ENCODE measurements around the gene ELOVL6. TPM values are rescaled to one million over a fixed set of nuclear protein-coding genes. Genes with fewer than 3 reads are reported as not detected.

The ELOVL6 gene
- total and polyA plus RNA-seq, 10 of the 15 experiments (the other 5 are each of a cell fraction or from before 2014, with no cell fraction given): 3.9 to 33.5 (median 8.1) TPM

- ChIA-PET SMC1A (ENCODE audit: uncharacterized antibody, unreplicated experiment) (no interaction called here), CTCF (no interaction called here), POLR2A (no interaction called here), RAD21 (ENCODE audit: unreplicated experiment) (no interaction called here)
- no peaks in the 10 kb centered on the region; a peak in 2 of 4 replicates for H3K36me3 ChIP-seq (ENCODE audit: control insufficient read depth in 2 of 2, insufficient read depth in 2 of 2, low read length in 1 of 2)
- TF ChIP-seq PRDM15 (CRISPR knock-in tag; IDR thresholded peaks at IDR 0.05) (no peak), SPI1 (IDR thresholded peaks at IDR 0.05; ENCODE audit: borderline replicate concordance, insufficient read depth, low read depth, low read length) (no peak), ZBED1 (IDR thresholded peaks at IDR 0.05; ENCODE audit: borderline replicate concordance) (no peak), GATAD2B (conservative IDR thresholded peaks at IDR 0.05; ENCODE audit: low read depth) (no peak), ATF7 (IDR thresholded peaks at IDR 0.05; ENCODE audit: low read depth) (no peak), MTA3 (IDR thresholded peaks at IDR 0.05; ENCODE audit: borderline replicate concordance, low read length) (no peak), ETV6 (conservative IDR thresholded peaks at IDR 0.05 in 1 of 2, IDR thresholded peaks at IDR 0.05 in 1 of 2; ENCODE audit: borderline replicate concordance in 1 of 2, low read depth in 1 of 2) (no peak), NRF1 (conservative IDR thresholded peaks at IDR 0.05; ENCODE audit: low read depth, low read length) (no peak), KLF5 (IDR thresholded peaks at IDR 0.05; ENCODE audit: partially characterized antibody) (no peak), IKZF2 (IDR thresholded peaks at IDR 0.05) (no peak), DPF2 (IDR thresholded peaks at IDR 0.05) (no peak), MEF2A (IDR thresholded peaks at IDR 0.05; ENCODE audit: insufficient read depth, low read depth, low read length) (no peak), SIX5 (IDR thresholded peaks at IDR 0.05; ENCODE audit: low read depth, low read length, severe bottlenecking) (no peak), RELA (IDR thresholded peaks at IDR 0.05; ENCODE audit: borderline replicate concordance, partially characterized antibody) (no peak), ZNF622 (IDR thresholded peaks at IDR 0.05) (no peak), ZNF217 (IDR thresholded peaks at IDR 0.05) (no peak), PKNOX1 (IDR thresholded peaks at IDR 0.05) (no peak)
- H3K4me3 ChIP-seq: no peak overlapping the region
- ATAC-seq (no peak), FAIRE-seq (no peak), DNase-seq (ENCODE audit: low read depth, low spot score) (no peak)
- no peaks in the 10 kb centered on the region; the same call in 2 of the 3 replicates for H3K9me3 ChIP-seq (replicated peaks; ENCODE audit: control insufficient read depth, insufficient read depth, low read length)
- no peak overlapping the region for H3K27ac ChIP-seq (ENCODE audit: control insufficient read depth, insufficient read depth)
- in situ Hi-C loops (cut with MboI) (no loop called here), intact Hi-C loops (cut with micrococcal nuclease; ENCODE audit: unreplicated experiment) (no loop called here)
- WGBS (ENCODE audit: insufficient coverage, insufficient replicate concordance, low lambda C conversion rate, missing lambda C conversion rate): 81% methylated on average over 6 of the region's 6 CpGs
- no peaks in the 10 kb centered on the region for H3K79me2 ChIP-seq (ENCODE audit: control insufficient read depth, insufficient read depth, low read length)
- BruUV-seq (replicated peaks): no TSS peak
- H3K9ac ChIP-seq (ENCODE audit: control insufficient read depth, insufficient read depth, low read length): no peak overlapping the region
- no peak overlapping the region for H2AFZ ChIP-seq (ENCODE audit: control insufficient read depth, low read depth, low read length)
- no peaks in the 10 kb centered on the region for H4K20me1 ChIP-seq (ENCODE audit: control insufficient read depth, insufficient read depth)
- no peak overlapping the region for H3K4me2 ChIP-seq (ENCODE audit: control insufficient read depth, insufficient read depth)
- no peaks in the 10 kb centered on the region for H3K27me3 ChIP-seq (replicated peaks in 1 of 2; ENCODE audit: control insufficient read depth in 2 of 2, insufficient read depth in 2 of 2, low read length in 1 of 2)
- H3K4me1 ChIP-seq (ENCODE audit: control insufficient read depth, insufficient read depth, low read length): no peaks in the 10 kb centered on the region
Measured at GRCh38 chr4:110071466-110071865, 126.9 kb downstream of the ELOVL6 start.
